Trophoblast cell (in vitro differentiated cells and primary cell): Measurements from ENCODE around the gene BAIAP2L1.
A peak's percentile ranks its signal among the peaks of the same experiment; 100 is the strongest.

Source experiments
- DNase-seq, 2 donors: peaks; one replicate each; pipeline ENCODE4 v3.0.0-alpha.2; 2016
- H2AFZ ChIP-seq: 2 replicates; pipeline ENCODE4 v1.6.1; 2013; ENCODE audit warnings: low read length, moderate library complexity, mild to moderate bottlenecking; ENCODE audit not compliant: insufficient read depth, poor library complexity
- H2AK5ac ChIP-seq: 2 replicates; pipeline ENCODE4 v1.6.1; 2013; ENCODE audit warnings: mild to moderate bottlenecking, low read length
- H2BK120ac ChIP-seq: 2 replicates; pipeline ENCODE4 v1.6.1; 2013; ENCODE audit warnings: low read length, mild to moderate bottlenecking, moderate library complexity; ENCODE audit not compliant: insufficient read depth, poor library complexity
- H2BK12ac ChIP-seq: 2 replicates; pipeline ENCODE4 v1.6.1; 2013; ENCODE audit warnings: mild to moderate bottlenecking, low read length, moderate library complexity
- H2BK5ac ChIP-seq: 2 replicates; pipeline ENCODE4 v1.6.1; 2013; ENCODE audit warnings: low read length, low read depth, moderate library complexity, mild to moderate bottlenecking; ENCODE audit not compliant: poor library complexity
- H3K14ac ChIP-seq: 2 replicates; pipeline ENCODE4 v1.6.1; 2013; ENCODE audit warnings: mild to moderate bottlenecking, low read length
- H3K18ac ChIP-seq: 2 replicates; pipeline ENCODE4 v1.6.1; 2013; ENCODE audit warnings: mild to moderate bottlenecking, low read length
- H3K23ac ChIP-seq: 2 replicates; pipeline ENCODE4 v1.6.1; 2013; ENCODE audit warnings: low read length
- H3K27ac ChIP-seq: 2 replicates; pipeline ENCODE4 v1.5.1; 2013; ENCODE audit warnings: low read depth, mild to moderate bottlenecking, inconsistent platforms, low read length, moderate library complexity
- H3K27me3 ChIP-seq: 2 replicates; pipeline ENCODE4 v1.6.1; 2013; ENCODE audit warnings: inconsistent platforms, mild to moderate bottlenecking, low read length, moderate library complexity; ENCODE audit not compliant: insufficient read depth
- H3K36me3 ChIP-seq, 2 experiments: 1 replicate in 1 of 2; 2 replicates in 1 of 2; pipeline ENCODE4 v1.6.1; 2013; ENCODE audit warnings: low read length in 2 of 2, mild to moderate bottlenecking in 2 of 2, moderate library complexity in 1 of 2; ENCODE audit not compliant: insufficient read depth in 2 of 2, control insufficient read depth in 1 of 2
- H3K4ac ChIP-seq: 2 replicates; pipeline ENCODE4 v1.6.1; 2013; ENCODE audit warnings: low read depth, mild to moderate bottlenecking, low read length, moderate library complexity
- H3K4me1 ChIP-seq, 2 experiments: 1 replicate in 1 of 2; 2 replicates in 1 of 2; pipeline ENCODE4 v1.6.1; 2013; ENCODE audit warnings: low read length in 2 of 2, mild to moderate bottlenecking in 2 of 2, moderate library complexity in 1 of 2; ENCODE audit not compliant: insufficient read depth in 2 of 2, control insufficient read depth in 1 of 2
- H3K4me2 ChIP-seq: 2 replicates; pipeline ENCODE4 v1.6.1; 2013; ENCODE audit warnings: inconsistent platforms, mild to moderate bottlenecking, low read length, moderate library complexity
- H3K4me3 ChIP-seq: 2 replicates; pipeline ENCODE4 v1.5.1; 2013; ENCODE audit warnings: mild to moderate bottlenecking, low read depth, low read length, inconsistent platforms
- H3K79me1 ChIP-seq: one replicate; pipeline ENCODE4 v1.6.1; 2013; ENCODE audit warnings: low read length
- H3K79me2 ChIP-seq: 2 replicates; pipeline ENCODE4 v1.6.1; 2013; ENCODE audit warnings: low read length, mild to moderate bottlenecking; ENCODE audit not compliant: control insufficient read depth, insufficient read depth, poor library complexity
- H3K9ac ChIP-seq: 2 replicates; pipeline ENCODE4 v1.6.1; 2013; ENCODE audit warnings: mild to moderate bottlenecking, low read length
- H3K9me3 ChIP-seq: 2 replicates; pipeline ENCODE4 v1.6.1; 2013; ENCODE audit warnings: low read depth, mild to moderate bottlenecking, control low read depth, inconsistent platforms, low read length; ENCODE audit not compliant: insufficient read depth
- H4K12ac ChIP-seq: 2 replicates; pipeline ENCODE4 v1.6.1; 2013; ENCODE audit warnings: low read depth, mild to moderate bottlenecking, low read length, moderate library complexity
- H4K8ac ChIP-seq: 2 replicates; pipeline ENCODE4 v1.6.1; 2013; ENCODE audit warnings: low read depth, mild to moderate bottlenecking, low read length, moderate library complexity
- H4K91ac ChIP-seq: one replicate; pipeline ENCODE4 v1.6.1; 2013; ENCODE audit warnings: low read depth, mild to moderate bottlenecking, low read length, moderate library complexity
- WGBS: extraction: QIAGEN DNeasy Blood & Tissue Kit; methylation state at CpG from one replicate; pipeline ENCODE4 v1.1.7; 2013; ENCODE audit warnings: missing lambda C conversion rate; ENCODE audit not compliant: insufficient read length, insufficient coverage; ENCODE audit errors: extremely low coverage; 5-methylcytosine and 5-hydroxymethylcytosine counted together

BAIAP2L1 gene

DNA sequence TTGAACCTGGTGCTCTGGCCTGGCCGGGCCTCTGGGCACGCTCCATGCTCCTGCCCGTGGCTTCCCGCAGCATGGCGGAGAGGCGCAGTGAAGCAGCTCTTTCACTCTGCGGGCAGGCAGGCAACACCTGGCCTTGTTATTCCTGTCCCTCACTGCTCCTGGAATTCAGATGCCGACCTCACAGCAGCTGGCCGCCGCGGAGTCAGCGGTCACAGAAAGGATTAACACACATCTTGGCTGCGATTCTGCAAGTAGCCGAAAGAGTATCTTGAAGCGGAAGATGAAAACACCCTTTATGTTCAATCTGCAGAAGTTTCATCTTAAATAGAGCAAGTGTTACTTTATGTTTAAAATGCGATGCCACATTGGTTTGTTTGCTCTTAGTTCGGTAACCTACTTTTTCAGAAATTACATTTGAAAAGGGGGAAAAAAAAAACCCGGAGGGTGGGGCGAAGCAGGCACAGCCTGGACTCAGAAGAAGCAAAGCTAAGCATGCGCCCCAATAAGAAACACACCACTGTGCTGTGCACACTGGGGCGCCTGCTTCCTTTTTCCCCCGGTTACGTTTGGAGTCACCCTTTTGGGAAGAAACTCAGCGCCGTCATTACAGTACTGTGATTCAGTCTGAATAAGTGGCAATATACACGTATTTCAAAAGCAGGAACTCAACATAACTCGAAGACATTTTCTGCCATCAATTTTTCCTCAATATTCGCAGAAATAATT, 77.1 kb downstream of the BAIAP2L1 start:
- Histone ChIP-seq H3K27ac (no peak overlapping the region), H3K14ac (no peak overlapping the region), H3K27me3 (no peaks in the 10 kb centered on the region), H3K4me1 (peaks cover 0 to 18% of the 10 kb centered on the region in 2 experiments), H4K91ac (no peak overlapping the region), H2BK12ac (no peak overlapping the region), H3K36me3 (peaks cover 6 to 8% of the 10 kb centered on the region in 2 experiments), H3K4ac (no peak overlapping the region), H2AFZ (no peak overlapping the region), H3K9ac (no peak overlapping the region), H4K12ac (no peak overlapping the region), H2BK5ac (no peak overlapping the region), H3K79me1 (peaks cover 2% of the 10 kb centered on the region), H3K4me3 (no peak overlapping the region), H3K18ac (no peak overlapping the region), H3K9me3 (no peaks in the 10 kb centered on the region), H3K79me2 (no peaks in the 10 kb centered on the region), H4K8ac (no peak overlapping the region), H3K23ac (no peak overlapping the region), H2AK5ac (no peak overlapping the region), H2BK120ac (no peak overlapping the region), H3K4me2 (no peak overlapping the region)
- WGBS, result no CpG with 5 or more reads among the region's 28 CpGs
- DNase-seq, result peak; percentile 79 to 89

DNA sequence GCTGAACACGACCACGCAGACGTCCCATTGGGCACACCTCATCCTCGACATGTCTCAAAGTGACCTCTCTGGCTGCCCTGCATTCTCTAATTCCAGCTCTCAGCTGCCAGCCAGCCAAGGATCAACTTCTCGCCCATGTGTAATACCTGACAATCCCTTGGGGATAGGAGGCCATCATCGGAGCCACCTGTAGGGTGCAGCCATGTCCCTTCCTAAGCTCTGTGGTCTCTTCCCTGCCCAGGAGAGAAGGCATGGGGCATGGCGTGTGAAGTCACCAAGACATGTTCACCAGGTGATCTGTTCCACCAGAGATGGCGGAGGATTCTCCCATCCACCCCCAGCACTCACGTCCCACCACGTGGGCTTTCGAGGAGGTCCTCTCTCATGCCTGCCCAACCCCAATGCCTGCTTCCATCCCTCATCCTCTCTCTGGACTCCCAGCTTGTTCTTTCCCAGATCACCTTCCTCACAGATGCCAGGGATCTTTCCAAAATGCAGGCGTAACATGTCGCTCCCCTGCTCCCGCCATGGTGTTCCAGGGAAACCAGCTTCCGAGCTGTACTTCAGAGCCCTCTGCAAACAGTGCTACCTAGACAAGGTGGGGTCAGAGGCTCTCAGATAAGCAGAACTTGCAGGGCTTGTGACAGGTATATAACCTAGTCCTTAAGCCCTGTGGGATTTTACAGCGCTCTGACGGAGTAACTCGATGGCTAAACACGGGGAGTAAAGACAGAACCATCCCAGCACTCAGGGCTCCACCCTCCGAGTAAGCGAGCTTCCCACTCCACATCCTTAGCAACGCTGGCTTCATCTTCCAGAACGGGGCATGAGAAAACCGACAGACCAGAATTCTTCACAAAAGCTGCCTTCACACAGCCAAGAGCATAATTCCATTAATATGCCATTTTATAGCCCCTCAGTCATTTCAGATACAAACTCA, 78.3 kb downstream of the BAIAP2L1 start:
- no peak overlapping the region for H4K8ac ChIP-seq
- no peak overlapping the region for H3K27ac ChIP-seq
- no peak overlapping the region for H3K4me2 ChIP-seq
- no peaks in the 10 kb centered on the region for H3K27me3 ChIP-seq
- peaks cover 2% of the 10 kb centered on the region for H3K79me1 ChIP-seq
- no peak overlapping the region for H2AFZ ChIP-seq
- H3K36me3 ChIP-seq, result peaks cover 6 to 11% of the 10 kb centered on the region in 2 experiments
- H3K4me1 ChIP-seq, result peaks cover 0 to 14% of the 10 kb centered on the region in 2 experiments
- no peak overlapping the region for H4K12ac ChIP-seq
- H3K4me3 ChIP-seq, result no peak overlapping the region
- H3K18ac ChIP-seq, result peak overlapping the region; percentile 42
- no peak overlapping the region for H3K9ac ChIP-seq
- no peak overlapping the region for H2BK120ac ChIP-seq
- H3K4ac ChIP-seq, result peak overlapping the region; percentile 2
- no peaks in the 10 kb centered on the region for H3K79me2 ChIP-seq
- no peak overlapping the region for H3K14ac ChIP-seq
- no CpG with 5 or more reads among the region's 24 CpGs for WGBS
- H2AK5ac ChIP-seq, result no peak overlapping the region
- no peak overlapping the region for H4K91ac ChIP-seq
- no peak overlapping the region for H2BK5ac ChIP-seq
- H2BK12ac ChIP-seq, result no peak overlapping the region
- no peak overlapping the region for H3K23ac ChIP-seq
- H3K9me3 ChIP-seq, result peaks cover 3% of the 10 kb centered on the region
- no peak for DNase-seq

DNA sequence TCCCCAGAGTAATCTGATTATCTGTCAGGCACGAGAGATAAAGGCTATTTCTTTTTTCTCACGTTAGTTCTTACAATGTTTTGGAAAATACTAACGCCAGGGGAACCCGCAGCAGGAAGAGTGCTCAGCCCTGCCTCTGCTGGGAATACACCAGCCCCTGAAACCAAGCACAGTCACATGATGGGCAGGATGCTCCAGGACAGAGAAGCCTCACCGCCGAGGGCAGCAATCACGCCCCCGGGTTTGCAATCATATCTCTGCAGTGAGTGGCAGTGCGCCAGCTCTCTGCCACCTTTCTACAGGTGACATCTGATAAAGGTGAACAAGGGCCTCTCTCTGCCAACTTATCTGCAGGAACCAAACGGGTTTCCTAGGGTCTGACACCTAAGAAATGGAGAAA, 79.6 kb downstream of the BAIAP2L1 start:
- Histone ChIP-seq H3K14ac (no peak overlapping the region), H3K4me1 (peaks cover 0 to 14% of the 10 kb centered on the region in 2 experiments), H3K36me3 (peaks cover 11 to 16% of the 10 kb centered on the region in 2 experiments), H4K8ac (no peak overlapping the region), H4K91ac (no peak overlapping the region), H3K9me3 (peaks cover 7% of the 10 kb centered on the region), H3K4ac (no peak overlapping the region), H3K27ac (no peak overlapping the region), H2AFZ (no peak overlapping the region), H3K79me1 (peaks cover 2% of the 10 kb centered on the region), H4K12ac (no peak overlapping the region), H3K9ac (no peak overlapping the region), H2BK120ac (no peak overlapping the region), H3K4me2 (no peak overlapping the region), H2BK12ac (no peak overlapping the region), H3K79me2 (no peaks in the 10 kb centered on the region), H3K4me3 (no peak overlapping the region), H2AK5ac (no peak overlapping the region), H3K27me3 (no peaks in the 10 kb centered on the region), H3K23ac (no peak overlapping the region), H2BK5ac (no peak overlapping the region), H3K18ac (no peak overlapping the region)
- WGBS, result no CpG with 5 or more reads among the region's 10 CpGs
- no peak for DNase-seq

DNA sequence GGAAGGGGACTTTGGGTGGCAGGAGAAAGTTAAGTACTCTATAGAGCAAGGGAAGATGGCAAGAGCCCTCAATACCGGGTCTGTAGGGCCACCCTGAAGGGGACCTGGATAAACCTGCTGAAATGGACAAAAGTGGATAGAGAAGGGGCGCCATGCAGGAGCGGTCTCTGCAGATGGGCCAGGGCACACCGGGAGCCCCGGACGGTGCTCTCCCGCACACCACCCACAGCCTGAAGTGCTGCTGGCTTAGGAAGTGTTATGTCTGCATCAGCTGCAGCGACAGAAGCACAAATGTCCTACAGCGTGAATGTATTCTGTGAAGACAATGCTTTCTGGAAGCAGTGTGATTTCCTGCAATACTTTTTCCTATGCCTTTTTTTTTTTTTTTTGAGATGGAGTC, 81.7 kb downstream of the BAIAP2L1 start:
- H3K4ac ChIP-seq, result no peak overlapping the region
- peaks cover 0 to 14% of the 10 kb centered on the region in 2 experiments for H3K4me1 ChIP-seq
- H4K91ac ChIP-seq, result no peak overlapping the region
- WGBS, result no CpG with 5 or more reads among the region's 9 CpGs
- no peak overlapping the region for H2BK5ac ChIP-seq
- H3K23ac ChIP-seq, result no peak overlapping the region
- no peaks in the 10 kb centered on the region for H3K79me2 ChIP-seq
- H3K79me1 ChIP-seq, result peaks cover 2% of the 10 kb centered on the region
- no peak overlapping the region for H3K4me3 ChIP-seq
- H3K9ac ChIP-seq, result no peak overlapping the region
- no peak overlapping the region for H3K4me2 ChIP-seq
- peaks cover 15 to 31% of the 10 kb centered on the region in 2 experiments for H3K36me3 ChIP-seq
- no peak for DNase-seq
- no peak overlapping the region for H4K8ac ChIP-seq
- H3K14ac ChIP-seq, result no peak overlapping the region
- H3K18ac ChIP-seq, result peak overlapping the region; percentile 5
- H2BK12ac ChIP-seq, result no peak overlapping the region
- no peak overlapping the region for H4K12ac ChIP-seq
- peaks cover 9% of the 10 kb centered on the region for H3K9me3 ChIP-seq
- H2BK120ac ChIP-seq, result no peak overlapping the region
- H2AFZ ChIP-seq, result no peak overlapping the region
- peak overlapping the region; percentile 30 for H2AK5ac ChIP-seq
- H3K27ac ChIP-seq, result no peak overlapping the region
- H3K27me3 ChIP-seq, result no peaks in the 10 kb centered on the region
